GM18519 (cell line): ENCODE results near the gene PLK2.

Experiments used
- ATAC-seq: cut with Tn5 transposase; IDR thresholded peaks from one replicate; pipeline ENCODE4 v1.9.1; 2021; ENCODE audit warnings: mild to moderate bottlenecking, moderate library complexity; ENCODE audit not compliant: unreplicated experiment, low FRiP score

Gene PLK2

DNA sequence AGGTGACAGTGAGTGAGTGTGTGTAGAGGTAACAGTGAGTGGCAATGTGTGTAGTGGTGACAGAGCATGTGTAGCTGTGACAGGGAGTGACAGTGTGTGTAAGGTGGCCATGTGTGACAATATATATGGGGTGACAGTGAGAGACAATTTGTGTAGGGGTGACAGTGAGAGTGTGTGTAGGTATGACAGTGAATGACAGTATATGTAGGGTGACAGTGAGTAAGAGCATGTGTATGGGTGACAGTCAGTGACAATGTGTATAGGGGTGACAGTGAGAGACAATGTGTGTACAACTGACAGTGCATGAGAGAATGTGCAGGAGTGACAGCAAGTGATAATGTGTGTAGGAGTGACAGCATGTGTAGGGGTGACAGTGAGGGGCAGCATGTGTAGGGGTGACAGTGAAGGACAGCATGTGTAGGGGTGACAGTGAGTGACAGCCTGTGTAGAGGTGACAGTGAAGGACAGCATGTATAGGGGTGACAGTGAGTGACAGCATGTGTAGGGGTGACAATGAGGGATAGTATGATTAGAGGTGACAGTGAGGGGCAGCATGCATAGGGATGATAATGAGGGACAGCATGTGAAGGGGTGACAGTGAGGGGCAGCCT is 21.3 kb upstream of the PLK2 start:
- no peak for ATAC-seq

DNA sequence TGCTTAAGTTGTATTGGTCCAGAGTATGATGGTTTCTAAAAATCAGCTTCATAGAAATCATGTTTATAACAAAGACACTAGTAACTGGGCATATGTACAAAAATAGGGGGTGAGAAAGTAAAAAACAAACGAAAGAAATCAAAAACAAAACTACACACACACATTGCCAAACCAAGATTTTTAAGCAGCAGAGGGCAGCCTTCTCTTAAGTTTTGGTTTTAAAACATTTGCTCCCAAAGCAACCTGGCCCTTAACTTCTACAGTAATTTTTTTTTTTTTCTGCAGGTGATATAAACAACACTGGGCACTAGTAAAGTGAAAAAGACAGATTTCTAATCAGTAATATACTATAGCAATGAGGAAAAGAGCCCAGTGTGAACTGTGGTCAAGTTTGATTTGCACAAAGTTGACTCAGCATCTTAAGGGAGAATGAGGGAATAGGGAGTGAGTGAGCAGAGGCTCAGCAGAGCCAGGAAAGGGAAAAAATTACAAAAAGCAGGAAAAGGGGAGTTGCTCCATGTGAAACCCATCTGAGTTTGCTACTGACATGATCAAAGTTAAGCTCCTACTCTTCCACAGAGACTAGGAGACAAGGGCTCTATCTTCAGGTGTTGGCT is 18.0 kb upstream of the PLK2 start:
- ATAC-seq = no peak

DNA sequence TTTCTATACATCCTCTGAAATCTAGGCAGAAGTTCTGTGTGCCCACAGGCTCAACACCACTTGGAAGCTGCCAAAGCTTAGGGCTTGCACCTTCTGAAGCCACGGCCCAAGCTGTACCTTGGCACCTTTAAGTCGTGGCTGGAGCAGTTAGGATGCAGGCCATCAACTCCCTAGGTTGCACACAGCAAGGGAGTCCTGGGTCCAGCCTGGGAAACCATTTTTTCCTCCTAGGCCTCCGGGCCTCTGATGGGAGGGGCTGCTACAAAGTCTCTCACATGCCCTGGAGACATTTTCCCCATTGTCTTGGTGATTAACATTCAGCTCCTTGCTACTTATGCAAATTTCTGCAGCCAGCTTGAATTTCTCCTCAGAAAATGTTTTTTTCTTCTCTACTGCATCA is 15.5 kb upstream of the PLK2 start:
- no peak for ATAC-seq

DNA sequence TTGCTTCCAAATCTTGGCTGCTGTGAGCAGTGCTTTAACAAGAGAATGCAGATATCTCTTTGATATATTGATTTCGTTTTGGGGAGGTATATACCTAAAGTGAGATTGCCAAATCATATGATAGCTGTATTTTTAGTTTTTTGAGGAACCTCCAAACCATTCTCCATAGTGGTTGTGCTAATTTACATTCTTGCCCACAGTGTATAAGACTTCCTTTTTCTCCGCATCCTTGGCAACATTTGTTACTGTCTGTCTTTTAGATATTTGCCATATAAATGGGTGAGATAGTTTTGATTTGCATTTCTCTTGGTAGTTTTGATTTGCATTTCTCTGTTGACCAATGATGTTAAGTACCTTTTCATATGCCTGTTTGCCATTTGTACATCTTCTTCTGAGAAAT is 10.0 kb upstream of the PLK2 start:
- ATAC-seq = no peak

DNA sequence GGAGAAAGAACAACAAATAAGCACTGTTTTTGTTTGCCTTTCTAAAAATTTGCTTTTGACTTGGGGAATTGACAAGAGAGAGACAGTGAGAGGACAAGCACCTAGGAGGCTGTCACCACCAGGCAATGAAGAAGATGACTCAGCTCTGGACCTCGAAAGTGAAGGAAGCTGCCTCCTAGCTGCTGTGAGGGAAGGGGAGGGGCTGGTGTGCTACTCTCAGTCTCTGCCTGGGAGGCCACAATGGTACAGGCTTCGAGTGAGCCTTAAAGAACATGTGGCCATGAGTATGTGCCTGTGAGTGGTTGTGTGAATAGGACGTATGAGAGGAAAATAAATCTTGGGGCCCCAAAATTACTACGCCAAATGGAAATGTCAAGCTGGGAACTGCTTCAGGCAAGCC is 7.1 kb upstream of the PLK2 start:
- ATAC-seq = peak; percentile 98

DNA sequence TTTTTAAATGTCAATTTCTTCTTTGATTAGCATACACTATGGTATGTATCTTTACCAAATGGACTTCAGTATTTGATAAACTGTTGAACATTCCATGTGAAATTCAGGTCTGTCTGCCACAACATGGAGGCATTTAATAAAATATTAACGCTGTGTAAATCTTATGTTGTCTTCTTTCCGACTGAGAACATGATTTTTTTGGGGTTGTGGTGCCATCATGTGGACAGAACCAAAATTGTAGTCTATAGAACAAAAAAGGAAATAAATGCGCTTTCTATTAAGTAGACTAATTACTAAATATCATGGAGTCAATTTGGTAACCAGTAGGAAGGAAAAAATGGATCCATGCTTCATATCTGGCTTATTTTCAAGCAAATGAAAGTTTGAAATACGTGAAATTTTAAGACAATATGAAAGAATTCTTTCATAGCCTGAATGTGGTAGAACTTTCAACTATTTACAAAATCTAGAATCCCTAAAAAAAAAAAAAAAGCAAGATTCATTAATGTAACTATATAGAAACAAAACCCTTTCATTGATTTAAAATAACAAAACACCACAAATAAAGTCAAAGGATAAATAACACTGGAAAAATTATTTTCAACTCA is 2.8 kb upstream of the PLK2 start:
- no peak for ATAC-seq

DNA sequence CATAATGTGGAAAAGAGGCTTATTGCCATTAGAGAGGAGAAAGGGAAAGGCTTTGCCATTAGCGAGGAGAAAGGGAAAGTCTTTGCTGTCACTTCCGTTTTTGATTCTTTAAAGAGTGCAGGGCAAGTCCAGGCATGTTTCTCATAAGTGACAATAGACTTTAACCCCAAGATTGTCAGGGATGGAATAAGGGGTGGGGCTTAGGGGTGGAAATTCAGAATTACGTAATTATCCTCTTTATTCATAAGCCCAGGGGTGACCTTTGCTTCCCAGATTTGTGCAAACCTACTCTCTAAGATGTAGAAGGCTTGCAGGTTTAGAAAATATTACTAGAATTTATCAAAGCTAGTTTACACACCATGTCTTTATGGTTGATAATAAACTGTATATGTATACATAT is 2.3 kb upstream of the PLK2 start:
- ATAC-seq = no peak

DNA sequence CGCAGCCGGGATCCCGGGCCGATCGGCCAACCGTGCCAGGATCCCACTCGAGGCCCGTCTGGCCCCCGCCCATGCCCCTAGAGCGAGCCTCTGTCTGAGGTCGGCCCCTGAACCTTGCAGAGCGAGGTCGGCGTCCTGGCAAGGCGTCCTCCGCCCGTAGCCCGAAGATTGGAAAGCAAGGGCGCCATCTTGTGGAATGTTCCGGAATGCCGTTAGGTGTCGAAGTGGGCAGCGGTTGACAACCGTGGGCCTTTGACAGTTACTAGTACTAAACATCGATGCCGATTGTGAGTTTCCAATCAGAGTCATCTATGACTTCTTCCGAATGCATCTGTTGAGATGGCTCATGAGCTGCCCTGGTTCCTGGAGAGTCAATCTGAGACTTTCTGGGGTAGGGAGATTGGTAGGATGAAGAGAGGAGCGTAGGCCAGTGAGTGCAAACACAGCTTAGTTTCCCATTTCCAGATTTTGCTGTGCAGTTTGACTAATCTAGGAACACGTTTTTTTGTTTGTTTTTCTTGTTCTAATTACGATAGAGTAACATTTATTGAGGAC is 923 bp upstream of the PLK2 start:
- peak; percentile 78 for ATAC-seq

DNA sequence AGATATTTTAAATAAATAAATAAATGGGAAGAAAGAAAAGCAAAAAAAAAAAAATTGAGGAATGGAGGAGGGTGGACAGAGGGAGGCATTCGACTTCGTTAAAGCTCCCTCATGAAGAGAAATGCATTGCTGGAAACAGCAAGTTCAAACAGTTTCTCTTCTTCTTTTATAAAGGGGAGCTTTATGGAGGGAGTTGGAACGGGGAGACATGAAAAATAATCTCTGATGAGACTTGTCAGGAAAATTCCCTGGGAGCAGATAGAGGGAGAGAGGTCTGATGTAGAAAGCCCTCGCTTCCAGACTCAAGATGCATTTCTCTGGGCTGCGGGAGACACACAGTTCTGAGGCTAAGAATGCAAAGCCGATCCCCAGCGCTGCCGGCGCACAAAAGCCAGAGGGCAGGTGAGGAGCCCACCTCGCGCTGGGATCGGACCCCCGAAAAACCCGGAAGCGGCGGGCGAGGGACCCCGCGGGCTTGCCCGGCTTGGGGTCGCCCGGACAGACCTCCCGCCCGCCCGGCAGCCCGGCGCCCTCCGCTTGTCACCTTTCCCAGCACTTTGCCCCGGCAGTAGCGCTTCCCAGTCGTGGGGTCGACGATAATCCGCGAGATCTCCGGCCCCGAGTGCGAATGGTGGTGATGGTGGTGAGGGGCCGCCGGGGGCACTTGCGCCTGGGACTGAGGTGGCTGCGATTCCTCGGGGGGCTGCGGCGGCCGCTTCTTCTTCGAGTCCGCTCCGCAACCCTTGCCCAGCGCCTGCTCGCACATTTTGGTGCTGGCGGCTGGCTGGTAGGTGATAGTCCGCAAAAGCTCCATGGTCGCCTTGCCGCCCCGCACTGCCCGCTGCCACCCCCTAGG is 512 bp downstream of the PLK2 start:
- no peak for ATAC-seq

DNA sequence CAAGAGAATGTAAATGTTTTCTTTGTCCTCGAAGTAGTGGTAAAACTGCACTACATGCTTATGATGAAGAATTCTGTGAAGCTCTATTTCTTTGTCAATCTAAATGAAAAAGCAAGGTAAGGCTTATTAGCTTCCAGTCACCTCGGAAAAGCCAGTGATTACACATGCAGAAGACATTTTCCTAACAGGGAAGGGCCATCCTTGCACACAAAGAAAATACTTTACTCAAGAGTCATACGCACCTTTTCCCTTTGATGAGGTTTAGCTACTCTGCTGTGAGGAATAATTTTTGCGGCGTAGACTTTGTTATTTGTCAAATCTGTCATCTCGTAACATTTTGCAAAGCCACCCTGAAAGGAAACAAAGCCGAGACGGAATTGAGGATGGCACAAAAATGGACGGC is 1.1 kb downstream of the PLK2 start:
- no peak for ATAC-seq

DNA sequence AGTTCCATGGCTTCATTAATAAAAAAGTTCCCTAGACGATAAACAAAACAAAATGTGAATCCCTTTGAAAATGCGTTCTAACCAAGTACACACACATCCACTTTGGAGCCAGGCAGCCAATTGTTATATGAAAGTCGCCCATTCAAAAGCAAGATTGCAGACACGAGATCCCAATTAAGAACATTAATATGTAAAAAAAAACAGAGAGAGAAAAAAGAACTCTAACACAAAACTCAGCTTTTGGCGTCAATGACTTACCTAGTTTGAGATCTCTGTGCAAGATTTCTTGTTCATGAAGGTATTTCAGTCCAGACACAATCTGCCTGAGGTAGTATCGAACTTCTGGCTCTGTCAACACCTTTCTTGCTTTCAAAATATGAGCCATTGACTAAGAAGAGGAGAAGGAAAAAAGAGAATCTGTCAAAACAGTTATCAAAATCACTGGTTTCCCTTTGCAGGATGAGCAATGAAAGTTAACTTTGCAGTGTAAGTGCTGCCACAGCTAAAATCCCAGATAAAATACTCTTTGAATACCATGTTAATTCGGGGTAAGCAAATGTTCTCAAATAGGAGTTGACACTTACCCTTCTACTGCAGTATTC is 1.6 kb downstream of the PLK2 start:
- ATAC-seq = no peak

DNA sequence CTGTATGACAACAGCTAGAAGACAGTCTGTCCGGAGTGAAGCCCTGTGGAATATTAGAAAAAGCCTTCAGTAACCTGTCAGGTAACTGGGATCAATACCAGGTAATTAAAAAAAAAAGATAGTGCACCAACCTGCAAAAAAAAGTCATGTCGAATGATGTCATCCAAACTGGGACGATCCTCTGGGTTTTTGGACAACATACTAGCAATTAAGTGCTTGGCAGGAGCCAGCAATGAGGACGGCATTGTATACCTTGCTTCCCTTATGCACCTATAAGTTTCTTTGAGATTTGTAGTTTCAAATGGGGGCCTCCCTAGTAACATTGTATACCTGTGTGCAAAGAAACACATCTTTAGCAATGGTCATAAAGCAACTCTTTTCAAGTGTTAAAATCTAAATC is 2.8 kb downstream of the PLK2 start:
- no peak for ATAC-seq

DNA sequence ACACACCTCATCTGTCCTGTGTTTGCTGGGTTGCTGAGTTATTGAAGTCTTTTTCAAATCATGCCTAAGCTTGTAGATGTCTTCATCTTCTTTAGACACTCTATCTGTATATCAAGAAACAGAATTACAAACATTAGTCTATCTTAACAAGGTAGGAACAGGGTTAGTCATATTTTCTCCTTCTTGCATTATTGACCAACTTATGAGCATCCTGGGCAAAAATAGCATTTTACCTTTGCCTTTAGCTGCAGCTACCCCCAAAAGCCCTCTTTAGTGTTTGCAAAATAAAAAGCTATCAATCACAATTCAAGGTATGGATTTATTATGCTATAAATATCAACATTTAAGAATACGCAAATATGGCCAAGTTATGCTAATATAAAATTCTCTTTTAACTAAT is 3.4 kb downstream of the PLK2 start:
- ATAC-seq = no peak

DNA sequence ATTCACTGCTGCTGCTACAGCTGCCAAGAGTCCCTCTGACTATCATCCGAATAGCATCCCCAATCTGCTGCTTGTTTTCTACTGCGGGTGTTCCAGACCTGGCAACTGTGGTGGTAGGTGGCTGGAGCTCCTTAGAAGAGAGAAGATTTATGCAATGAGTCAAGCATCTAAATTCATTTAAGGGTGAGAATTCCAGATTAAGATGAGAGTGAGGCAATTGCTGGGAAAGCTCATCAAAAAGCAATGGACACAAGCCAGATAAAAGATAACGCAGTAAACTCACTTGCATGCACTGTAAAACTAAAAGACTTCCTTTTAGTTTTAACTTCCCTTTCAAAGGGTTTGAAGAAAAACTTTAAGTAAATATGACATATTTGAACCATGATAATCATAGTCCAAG is 3.9 kb downstream of the PLK2 start:
- ATAC-seq = no peak

DNA sequence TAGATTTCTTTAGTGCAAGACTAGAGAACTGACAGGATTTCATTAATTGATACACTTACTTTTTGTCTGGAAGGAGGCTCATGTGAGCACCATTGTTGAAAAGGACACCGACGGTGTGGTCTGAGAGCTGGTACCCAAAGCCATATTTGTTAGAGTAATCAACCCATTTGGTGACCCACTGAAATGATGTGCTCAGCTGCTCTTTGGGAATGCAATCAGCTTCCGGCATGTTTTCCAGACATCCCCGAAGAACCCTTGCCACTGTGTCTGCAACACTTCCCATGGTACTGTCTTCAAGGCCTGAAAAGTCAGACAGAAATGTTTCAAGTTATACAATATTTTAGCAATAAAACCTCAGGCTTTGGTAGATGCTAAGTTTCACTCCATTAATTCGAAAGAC is 4.4 kb downstream of the PLK2 start:
- ATAC-seq = no peak

DNA sequence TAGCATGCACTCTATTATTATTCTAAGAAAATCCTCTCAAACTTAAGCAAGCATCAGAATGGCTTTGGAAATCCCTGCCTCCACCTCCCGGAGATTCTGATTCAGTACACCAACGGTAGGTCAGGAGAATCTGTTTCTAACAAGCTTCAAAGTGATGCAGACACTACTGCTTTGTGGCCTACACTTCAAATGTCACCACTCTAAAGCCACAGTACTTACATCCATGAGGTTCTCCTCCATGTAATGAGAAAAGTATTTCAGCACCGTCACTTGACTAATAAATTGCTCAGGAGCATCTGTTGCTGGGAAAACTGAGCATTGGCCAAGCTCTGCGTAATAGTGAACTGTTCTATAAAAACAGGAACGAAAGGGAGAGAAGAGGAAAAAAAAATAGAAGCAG is 4.8 kb downstream of the PLK2 start:
- no peak for ATAC-seq

DNA sequence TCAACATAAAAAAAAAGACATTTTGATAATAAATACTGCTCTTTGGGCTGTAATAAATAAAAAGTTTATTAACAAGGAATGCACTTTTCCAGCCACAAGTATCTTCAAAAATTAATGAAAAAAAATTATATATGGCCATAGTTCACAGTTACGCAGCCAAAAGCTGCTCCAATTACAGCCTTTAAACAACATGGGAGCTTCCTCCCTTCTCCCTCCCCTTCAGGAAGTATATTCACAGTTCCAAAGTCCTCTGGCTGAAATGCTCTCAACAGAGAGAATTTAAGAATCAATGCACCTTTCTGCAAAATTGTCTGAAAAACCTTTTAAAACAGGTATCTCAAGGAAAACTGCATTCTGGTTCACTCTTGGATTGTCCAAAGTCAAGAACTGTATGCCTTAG is 5.9 kb downstream of the PLK2 start:
- no peak for ATAC-seq

DNA sequence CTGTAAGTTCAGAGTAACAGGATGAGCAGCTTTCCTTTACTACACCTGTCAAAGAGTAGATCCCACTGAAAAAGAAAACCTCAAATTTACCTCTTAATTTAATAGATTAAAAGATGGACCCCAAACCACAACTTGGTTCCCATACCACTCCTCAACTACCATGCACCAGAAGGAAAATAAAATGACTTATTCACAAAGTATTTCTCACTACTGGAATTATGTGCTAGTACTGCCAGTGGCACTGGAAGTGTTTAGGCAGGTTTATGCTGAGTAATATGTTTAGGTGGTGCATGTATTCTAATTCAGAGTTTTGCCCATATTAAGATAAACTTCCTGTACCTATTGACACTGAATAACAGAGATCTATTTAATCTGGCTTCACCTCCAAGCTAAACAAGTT is 6.6 kb downstream of the PLK2 start:
- no peak for ATAC-seq

DNA sequence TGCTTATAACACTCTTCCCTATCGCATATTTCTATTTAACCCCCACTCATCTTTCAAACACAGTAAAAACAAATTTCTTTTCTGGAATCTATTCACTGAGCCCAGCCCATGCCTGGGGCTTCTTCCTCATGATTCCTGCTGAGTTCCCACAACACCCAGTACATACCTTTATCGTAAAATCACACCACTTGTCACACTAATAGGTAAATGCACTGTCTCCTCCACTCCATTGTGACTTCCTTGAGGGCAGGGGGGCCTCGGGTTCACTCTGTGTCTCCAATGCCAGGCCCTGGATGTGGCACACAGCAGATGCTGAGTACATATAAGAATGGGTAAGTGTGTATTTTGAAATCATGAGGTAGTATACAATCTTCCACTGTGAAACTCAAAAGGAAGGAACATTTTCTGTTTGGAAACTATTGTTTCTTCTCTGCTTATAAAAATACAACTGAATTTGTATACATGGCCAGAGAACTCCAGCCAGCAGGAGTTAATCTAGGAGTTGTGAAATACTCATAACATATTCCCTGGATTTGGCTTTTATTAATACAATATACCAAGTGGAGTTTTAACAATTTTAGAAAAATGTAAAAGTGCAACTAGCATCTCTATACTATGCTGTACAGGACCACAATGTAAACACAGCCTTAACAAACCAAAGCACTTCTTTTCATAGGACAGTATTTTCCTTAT is 7.2 kb downstream of the PLK2 start:
- ATAC-seq = no peak
